ENCODE data around the gene LAMTOR4. TPM values are rescaled to one million over a fixed set of nuclear protein-coding genes. Genes with fewer than 3 reads are reported as not detected.

The LAMTOR4 gene
- total RNA-seq, 2 experiments from 2014 or later: 119 to 151 TPM

DNA sequence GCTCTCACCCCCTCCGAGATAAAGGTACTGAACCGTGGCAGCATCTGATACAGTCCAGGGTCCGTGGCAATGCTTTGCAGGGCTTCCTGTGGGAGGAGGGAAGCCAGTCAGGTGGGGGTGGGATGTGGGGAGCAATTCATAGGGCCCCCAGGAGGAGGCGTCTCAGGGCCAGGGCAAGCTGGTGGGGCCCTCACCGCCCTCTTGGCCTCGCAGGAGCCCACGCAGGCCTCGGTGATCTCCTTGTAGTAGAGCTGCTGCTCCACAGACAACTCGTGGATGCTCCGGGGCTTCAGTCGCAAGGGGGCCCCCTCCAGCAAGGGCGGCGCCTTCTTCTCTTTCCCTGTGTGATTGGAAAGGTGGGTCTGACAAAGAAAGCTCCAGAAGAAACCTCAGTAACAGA is 36.8 kb upstream of the LAMTOR4 start:
- Mint-ChIP-seq H3K9me3 (ENCODE audit: low read depth) (no peaks in the 10 kb centered on the region), H3K4me3 (no peak overlapping the region), H3K36me3 (peaks cover 28% of the 10 kb centered on the region), H3K27ac (no peak overlapping the region), H3K27me3 (no peaks in the 10 kb centered on the region), H3K4me1 (no peaks in the 10 kb centered on the region)
- ATAC-seq (no peak), DNase-seq (no peak)
- CTCF ChIA-PET: interaction anchor here (1.0 to 1.1 kb wide), 2 partner anchors 10 to 17 kb away, joined by 3 to 4 read pairs; partner anchors contain the start of gene AP4M1

DNA sequence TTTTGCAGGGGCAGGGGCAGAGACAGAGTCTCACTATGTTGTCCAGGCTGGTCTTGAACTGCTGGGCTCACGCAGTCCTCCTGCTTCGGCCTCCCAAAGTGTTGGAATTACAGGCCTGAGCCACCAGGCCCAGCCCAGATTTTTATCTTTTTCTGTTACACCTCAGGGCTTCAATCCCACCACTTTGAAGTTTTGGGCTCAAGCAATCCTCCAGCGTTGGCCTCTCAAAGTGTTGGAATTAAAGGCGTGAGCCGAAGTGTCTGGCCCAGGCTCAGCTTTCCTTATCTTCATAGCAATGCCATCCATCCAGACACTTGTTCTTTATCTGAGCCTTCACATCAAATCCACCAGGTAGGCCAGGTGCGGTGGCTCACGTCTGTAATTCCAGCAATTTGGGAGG is 33.7 kb upstream of the LAMTOR4 start:
- ATAC-seq (no peak), DNase-seq (no peak)
- CTCF ChIA-PET: interaction anchor here (1.2 to 1.3 kb wide), 3 partner anchors 9 to 16 kb away, joined by 3 to 4 read pairs (median 3); no protein-coding TSS in a partner anchor
- Mint-ChIP-seq H3K27ac (no peak overlapping the region), H3K4me3 (no peak overlapping the region), H3K9me3 (ENCODE audit: low read depth) (no peaks in the 10 kb centered on the region), H3K4me1 (peaks cover 10% of the 10 kb centered on the region), H3K27me3 (no peaks in the 10 kb centered on the region), H3K36me3 (peaks cover 19% of the 10 kb centered on the region)

DNA sequence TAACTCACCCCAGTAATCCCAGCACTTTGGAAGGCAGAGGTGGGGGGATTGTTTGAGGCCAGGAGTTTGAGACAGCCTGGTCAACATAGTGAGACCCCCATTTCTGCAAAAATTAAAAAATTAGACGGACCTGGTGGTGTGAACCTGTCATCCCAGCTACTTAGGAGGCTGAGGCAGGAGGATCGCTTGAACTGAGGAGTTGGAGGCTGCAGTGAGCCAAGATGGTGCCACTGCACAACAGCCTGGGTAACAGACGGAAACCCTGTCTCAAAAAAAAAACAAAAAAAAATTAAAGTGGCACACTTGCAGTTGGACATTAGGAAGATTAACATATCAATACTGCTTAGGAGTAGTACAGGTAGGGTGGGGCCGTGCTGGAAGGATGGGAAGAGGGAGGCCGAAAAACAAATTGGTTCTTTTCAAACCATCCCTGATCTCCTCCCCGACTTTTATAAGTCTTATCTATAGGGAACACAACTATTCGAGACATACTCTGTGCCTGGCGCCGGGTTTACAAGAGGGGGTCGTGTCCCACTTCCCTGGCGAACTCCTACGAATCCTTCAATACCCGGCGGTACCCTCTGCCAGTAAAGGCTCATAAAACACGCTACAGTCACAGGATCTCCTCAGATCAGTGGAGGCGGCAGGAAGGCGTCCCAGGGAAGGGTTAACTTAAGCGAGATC is 30.2 kb upstream of the LAMTOR4 start:
- CTCF ChIA-PET: no interaction called here
- Mint-ChIP-seq H3K27me3 (no peaks in the 10 kb centered on the region), H3K4me1 (peaks cover 24% of the 10 kb centered on the region), H3K36me3 (peaks cover 14% of the 10 kb centered on the region), H3K9me3 (ENCODE audit: low read depth) (no peaks in the 10 kb centered on the region), H3K27ac (peak overlapping the region; percentile 91), H3K4me3 (peak overlapping the region; percentile 93)
- DNase-seq: no peak
- ATAC-seq: no peak

DNA sequence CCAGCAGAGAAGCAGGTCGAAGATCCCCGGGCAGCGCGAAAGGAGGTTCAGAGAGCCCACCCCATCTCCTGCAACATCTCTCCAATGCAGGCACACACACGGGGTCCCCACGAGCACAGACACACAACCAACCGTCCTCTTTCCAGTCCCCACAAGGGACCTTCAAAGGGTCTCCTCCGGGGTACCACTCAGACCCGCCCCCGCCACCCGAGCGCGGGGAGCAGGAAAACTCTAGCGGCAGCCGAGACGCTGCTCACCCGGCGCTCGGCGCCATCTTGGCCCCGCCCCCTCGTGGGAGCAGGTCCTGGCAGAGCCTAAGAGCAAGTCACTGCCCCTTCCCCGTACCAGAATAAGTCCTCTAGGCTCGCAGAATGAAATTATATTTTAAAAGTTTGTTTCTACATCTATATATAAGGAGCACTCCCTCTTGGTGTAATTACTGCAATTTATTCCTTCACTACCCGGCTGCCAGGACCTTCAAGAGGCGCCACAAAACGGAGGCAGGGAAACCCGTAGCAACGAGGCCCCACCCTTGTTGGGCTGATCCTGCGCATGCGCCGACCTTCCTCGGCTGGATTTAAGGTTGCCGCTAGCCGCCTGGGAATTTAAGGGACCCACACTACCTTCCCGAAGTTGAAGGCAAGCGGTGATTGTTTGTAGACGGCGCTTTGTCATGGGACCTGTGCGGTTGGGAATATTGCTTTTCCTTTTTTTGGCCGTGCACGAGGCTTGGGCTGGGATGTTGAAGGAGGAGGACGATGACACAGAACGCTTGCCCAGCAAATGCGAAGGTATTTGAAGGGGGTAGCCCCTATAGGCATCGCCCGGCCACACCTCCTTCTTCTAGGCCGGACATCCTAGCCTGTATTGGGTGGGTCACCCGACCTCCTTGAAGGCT is 29.4 kb upstream of the LAMTOR4 start, which contains the start of the genes CNPY4 and TAF6:
Gene CNPY4 (plus strand): TSS at position 563 of the 898 bp plus-strand sequence. CDS start 111 bp downstream, at position 674.
Gene TAF6 (minus strand): TSS at position 287 of the 898 bp plus-strand sequence. CDS start 5,149 bp downstream, outside the sequence.
- H3K9me3 Mint-ChIP-seq (ENCODE audit: low read depth): no peaks in the 10 kb centered on the region
- peaks cover 26% of the 10 kb centered on the region for H3K4me1 Mint-ChIP-seq
- H3K36me3 Mint-ChIP-seq: peaks cover 17% of the 10 kb centered on the region
- H3K27me3 Mint-ChIP-seq: no peaks in the 10 kb centered on the region
- ATAC-seq (peak; percentile 80), DNase-seq (peak; percentile 96)
- H3K4me3 Mint-ChIP-seq: peak within 1 kb of the TSS; percentile 93
- CTCF ChIA-PET: interaction anchor here (1.0 to 2.5 kb wide), 5 partner anchors 11 to 139 kb away, joined by 3 to 26 read pairs (median 4); partner anchors contain the start of genes AP4M1 and COPS6
- peak within 1 kb of the TSS; percentile 91 for H3K27ac Mint-ChIP-seq

DNA sequence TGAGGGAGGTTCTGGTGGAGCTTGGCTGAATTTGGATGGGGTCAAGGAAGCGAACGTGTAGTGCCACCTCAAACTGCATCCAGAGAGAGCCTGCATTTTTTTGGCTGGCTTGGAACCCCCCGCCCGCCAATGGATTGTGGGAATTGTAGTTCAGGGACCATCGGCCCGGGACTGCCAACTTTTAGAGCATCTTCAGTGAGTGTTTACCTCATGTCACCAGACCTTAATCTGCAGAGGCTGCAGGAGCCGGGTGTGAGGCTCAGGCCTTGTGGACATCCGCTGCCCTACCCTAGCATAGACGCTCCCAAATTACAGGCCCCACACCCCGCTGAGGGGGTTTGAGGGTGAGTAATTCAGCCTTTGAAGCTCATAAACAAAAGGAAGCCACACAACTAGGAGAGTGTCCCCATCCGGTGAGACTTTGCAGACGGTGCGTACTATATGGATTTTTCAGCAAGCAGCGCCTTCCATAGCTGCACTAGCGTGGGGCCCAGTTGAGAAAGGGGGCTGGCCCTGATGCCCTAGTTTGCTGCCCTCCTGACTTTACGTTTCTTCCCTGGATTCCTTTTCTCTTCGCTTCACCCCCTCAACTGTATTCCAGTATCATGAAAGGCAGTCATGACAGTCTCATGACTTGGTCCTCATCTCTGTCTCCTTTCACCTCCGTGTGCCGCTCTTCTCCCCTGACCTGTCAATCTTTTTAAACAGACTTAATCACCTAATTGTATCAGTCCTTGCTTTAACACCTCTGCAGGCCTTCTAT is 28.6 kb upstream of the LAMTOR4 start:
- Mint-ChIP-seq H3K27ac (peak overlapping the region; percentile 91), H3K4me3 (peak overlapping the region; percentile 93), H3K27me3 (no peaks in the 10 kb centered on the region), H3K36me3 (peaks cover 22% of the 10 kb centered on the region), H3K4me1 (peaks cover 34% of the 10 kb centered on the region), H3K9me3 (ENCODE audit: low read depth) (no peaks in the 10 kb centered on the region)
- DNase-seq (peak; percentile 86), ATAC-seq (peak; percentile 63)
- CTCF ChIA-PET: interaction anchor here (1.0 to 2.5 kb wide), 5 partner anchors 10 to 140 kb away, joined by 3 to 26 read pairs (median 4); partner anchors contain the start of genes AP4M1 and COPS6

DNA sequence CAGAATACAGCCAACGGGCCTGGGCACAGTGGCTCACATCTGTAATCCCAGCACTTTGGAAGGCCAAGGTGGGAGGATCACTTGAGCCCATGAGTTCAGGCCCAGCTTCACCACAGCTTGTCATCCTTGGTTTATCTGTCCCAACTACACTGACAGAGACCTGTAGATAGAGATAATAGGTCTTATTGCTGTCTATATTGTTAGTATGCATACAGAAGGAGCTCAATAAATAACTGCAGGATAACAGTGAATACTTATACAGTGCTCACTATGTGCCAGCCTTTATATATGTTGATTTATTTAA is 28.0 kb upstream of the LAMTOR4 start:
- H3K36me3 Mint-ChIP-seq: peaks cover 22% of the 10 kb centered on the region
- no peaks in the 10 kb centered on the region for H3K27me3 Mint-ChIP-seq
- H3K9me3 Mint-ChIP-seq (ENCODE audit: low read depth): no peaks in the 10 kb centered on the region
- peaks cover 38% of the 10 kb centered on the region for H3K4me1 Mint-ChIP-seq
- H3K4me3 Mint-ChIP-seq: peak overlapping the region; percentile 93
- CTCF ChIA-PET: interaction anchor here (1.0 to 2.5 kb wide), 5 partner anchors 10 to 141 kb away, joined by 3 to 26 read pairs (median 4); partner anchors contain the start of genes AP4M1 and COPS6
- ATAC-seq (no peak), DNase-seq (no peak)
- peak overlapping the region; percentile 91 for H3K27ac Mint-ChIP-seq

DNA sequence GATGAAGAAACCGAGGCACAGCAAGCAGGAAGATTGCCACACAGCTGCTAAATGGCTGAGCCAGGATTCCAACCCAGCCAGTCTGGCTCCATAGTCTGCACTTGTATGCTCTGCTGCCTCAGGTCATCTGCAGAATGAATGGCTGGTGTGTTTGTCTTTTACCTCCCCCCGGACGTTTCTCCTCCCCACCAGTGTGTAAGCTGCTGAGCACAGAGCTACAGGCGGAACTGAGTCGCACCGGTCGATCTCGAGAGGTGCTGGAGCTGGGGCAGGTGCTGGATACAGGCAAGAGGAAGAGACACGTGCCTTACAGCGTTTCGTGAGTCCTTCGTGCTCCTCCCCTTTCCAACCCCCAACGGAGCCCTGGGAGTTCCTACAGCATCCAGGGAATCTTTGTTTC is 26.7 kb upstream of the LAMTOR4 start:
- H3K27me3 Mint-ChIP-seq: no peaks in the 10 kb centered on the region
- H3K9me3 Mint-ChIP-seq (ENCODE audit: low read depth): no peaks in the 10 kb centered on the region
- peak overlapping the region; percentile 47 for H3K27ac Mint-ChIP-seq
- no peak for DNase-seq
- ATAC-seq: no peak
- H3K4me1 Mint-ChIP-seq: peaks cover 39% of the 10 kb centered on the region
- H3K4me3 Mint-ChIP-seq: no peak overlapping the region
- CTCF ChIA-PET: interaction anchor here (0.7 to 1.5 kb wide), 2 partner anchors 92 to 128 kb away, joined by 3 to 8 read pairs; no protein-coding TSS in a partner anchor
- H3K36me3 Mint-ChIP-seq: peaks cover 15% of the 10 kb centered on the region

DNA sequence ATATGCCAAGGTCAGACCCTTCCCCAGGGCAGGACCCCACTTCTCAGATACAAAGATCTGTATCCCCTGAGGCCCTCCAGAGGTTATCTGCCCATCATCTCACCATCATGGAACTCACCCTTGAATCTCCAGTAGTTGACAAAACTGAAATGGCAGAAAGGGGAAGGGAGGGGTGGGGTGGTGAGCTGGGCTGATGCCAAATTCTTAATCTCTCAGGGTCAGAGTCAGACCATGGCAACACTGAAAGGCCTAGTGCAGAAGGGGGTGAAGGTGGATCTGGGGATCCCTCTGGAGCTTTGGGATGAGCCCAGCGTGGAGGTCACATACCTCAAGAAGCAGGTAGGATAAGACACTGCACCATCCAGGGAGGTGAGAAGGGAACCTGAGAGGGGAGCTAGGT is 26.1 kb upstream of the LAMTOR4 start:
- Mint-ChIP-seq H3K4me3 (no peak overlapping the region), H3K36me3 (peaks cover 15% of the 10 kb centered on the region), H3K9me3 (ENCODE audit: low read depth) (no peaks in the 10 kb centered on the region), H3K27ac (no peak overlapping the region), H3K4me1 (peaks cover 39% of the 10 kb centered on the region), H3K27me3 (no peaks in the 10 kb centered on the region)
- CTCF ChIA-PET: interaction anchor here (1.5 kb wide), 1 partner anchor 128 kb away, joined by 8 read pairs; no protein-coding TSS in a partner anchor
- ATAC-seq (no peak), DNase-seq (no peak)

DNA sequence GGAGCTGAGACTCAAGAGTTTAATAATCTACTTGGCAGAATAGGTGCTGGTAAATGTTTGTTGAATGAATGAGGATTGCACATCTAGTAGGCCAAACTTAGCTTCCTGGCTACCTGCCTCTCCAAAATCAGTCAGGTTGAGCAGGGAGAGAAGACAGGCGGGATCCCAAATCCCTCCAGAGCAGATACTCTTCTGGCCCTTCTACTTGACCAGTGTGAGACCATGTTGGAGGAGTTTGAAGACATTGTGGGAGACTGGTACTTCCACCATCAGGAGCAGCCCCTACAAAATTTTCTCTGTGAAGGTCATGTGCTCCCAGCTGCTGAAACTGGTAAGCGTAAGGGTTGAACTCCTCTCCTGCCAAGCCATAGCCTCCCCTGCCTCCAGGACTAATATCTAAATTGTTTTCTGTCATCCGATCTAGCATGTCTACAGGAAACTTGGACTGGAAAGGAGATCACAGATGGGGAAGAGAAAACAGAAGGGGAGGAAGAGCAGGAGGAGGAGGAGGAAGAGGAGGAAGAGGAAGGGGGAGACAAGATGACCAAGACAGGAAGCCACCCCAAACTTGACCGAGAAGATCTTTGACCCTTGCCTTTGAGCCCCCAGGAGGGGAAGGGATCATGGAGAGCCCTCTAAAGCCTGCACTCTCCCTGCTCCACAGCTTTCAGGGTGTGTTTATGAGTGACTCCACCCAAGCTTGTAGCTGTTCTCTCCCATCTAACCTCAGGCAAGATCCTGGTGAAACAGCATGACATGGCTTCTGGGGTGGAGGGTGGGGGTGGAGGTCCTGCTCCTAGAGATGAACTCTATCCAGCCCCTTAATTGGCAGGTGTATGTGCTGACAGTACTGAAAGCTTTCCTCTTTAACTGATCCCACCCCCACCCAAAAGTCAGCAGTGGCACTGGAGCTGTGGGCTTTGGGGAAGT is 24.2 kb upstream of the LAMTOR4 start:
- ATAC-seq: no peak
- no peak for DNase-seq
- Mint-ChIP-seq H3K9me3 (ENCODE audit: low read depth) (no peaks in the 10 kb centered on the region), H3K27ac (peak overlapping the region; percentile 56), H3K36me3 (peaks cover 15% of the 10 kb centered on the region), H3K27me3 (no peaks in the 10 kb centered on the region), H3K4me3 (no peak overlapping the region), H3K4me1 (peaks cover 43% of the 10 kb centered on the region)
- CTCF ChIA-PET: interaction anchor here (0.6 to 1.5 kb wide), 3 partner anchors 8 to 289 kb away, joined by 3 to 9 read pairs (median 5); no protein-coding TSS in a partner anchor

DNA sequence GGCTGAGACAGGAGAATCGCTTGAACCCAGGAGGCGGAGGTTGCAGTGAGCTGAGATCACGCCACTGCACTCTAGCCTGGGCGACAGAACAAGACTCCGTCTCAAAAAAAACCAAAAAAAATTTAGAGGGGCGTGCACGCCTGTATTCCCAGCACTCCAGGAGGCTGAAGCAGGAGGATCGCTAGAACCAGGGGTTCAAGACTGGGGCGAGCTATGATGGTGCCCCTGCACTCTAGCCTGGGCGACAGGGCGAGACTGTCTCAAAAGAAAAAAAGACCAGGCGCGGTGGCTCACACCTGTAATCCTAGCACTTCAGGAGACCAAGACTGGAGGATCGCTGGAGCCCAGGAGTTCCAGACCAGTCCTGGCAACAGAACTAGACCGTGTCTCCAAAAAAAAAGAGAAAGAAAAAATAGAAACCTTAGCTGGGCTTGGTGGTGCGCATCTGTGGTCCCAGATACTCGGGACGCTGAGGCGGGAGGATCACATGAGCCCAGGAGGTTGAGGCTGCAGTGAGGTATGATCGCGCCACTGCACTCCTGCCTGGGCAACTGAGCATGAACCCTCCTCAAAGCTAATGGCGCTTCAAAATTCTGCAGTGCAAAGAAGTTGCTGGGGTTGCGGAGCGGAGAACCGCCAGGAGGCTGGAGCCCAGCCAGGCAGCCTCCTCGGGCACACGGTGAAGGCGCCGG is 22.3 kb upstream of the LAMTOR4 start:
- ATAC-seq: peak; percentile 35
- CTCF ChIA-PET: interaction anchor here (0.7 to 1.6 kb wide), 8 partner anchors 12 to 132 kb away, joined by 3 to 7 read pairs (median 4); partner anchors contain the start of genes AP4M1, MCM7 and ZKSCAN1
- Mint-ChIP-seq H3K27me3 (no peaks in the 10 kb centered on the region), H3K36me3 (peaks cover 15% of the 10 kb centered on the region), H3K27ac (peak overlapping the region; percentile 98), H3K4me3 (peak overlapping the region; percentile 89), H3K9me3 (ENCODE audit: low read depth) (no peaks in the 10 kb centered on the region), H3K4me1 (peaks cover 42% of the 10 kb centered on the region)
- DNase-seq: no peak

Measured in activated CD8-positive, alpha-beta memory T cell treated with anti-CD3 and anti-CD28 coated beads, Interleukin-2, amount 10 ng/mL, durations not matched to agents 7 days and 5 days (primary cell).